ACC112 (cell line): ENCODE results near the gene C3.
"Not testable (repeated sequence)": the region's sequence is repeated elsewhere in the genome, so short reads cannot be mapped to it uniquely, and the experiment has no call there.

Experiments used
- H2AFZ ChIP-seq: fragments of 200-600 bp; sonication (generic); one replicate; pipeline ENCODE4 v1.6.0; 2017; ENCODE audit warnings: antibody characterized with exemption, low read length; ENCODE audit not compliant: unreplicated experiment
- H3K27ac ChIP-seq: fragments of 200-600 bp; sonication (generic); 2 replicates; pipeline ENCODE4 v1.5.1; 2014; ENCODE audit warnings: low read depth, mild to moderate bottlenecking, antibody characterized with exemption, low read length, moderate library complexity
- H3K27me3 ChIP-seq: fragments of 200-600 bp; sonication (generic); 2 replicates; pipeline ENCODE4 v1.6.1; 2014; ENCODE audit warnings: mild to moderate bottlenecking, antibody characterized with exemption, low read length, moderate library complexity, mixed read lengths; ENCODE audit not compliant: insufficient read depth
- H3K36me3 ChIP-seq: fragments of 200-600 bp; sonication (generic); 2 replicates; pipeline ENCODE4 v1.6.1; 2016; ENCODE audit warnings: mild to moderate bottlenecking, antibody characterized with exemption, low read length, moderate library complexity, mixed read lengths; ENCODE audit not compliant: insufficient read depth
- H3K4me1 ChIP-seq: fragments of 200-600 bp; sonication (generic); one replicate; pipeline ENCODE4 v1.6.1; 2016; ENCODE audit warnings: low read length, mixed read lengths; ENCODE audit not compliant: insufficient read depth, unreplicated experiment, control insufficient read depth
- H3K4me3 ChIP-seq: fragments of 200-600 bp; sonication (generic); 2 replicates; pipeline ENCODE4 v1.5.1; 2014; ENCODE audit warnings: mild to moderate bottlenecking, low read depth, low read length
- H3K79me2 ChIP-seq: fragments of 200-600 bp; sonication (generic); one replicate; pipeline ENCODE4 v1.6.0; 2016; ENCODE audit warnings: low read length; ENCODE audit not compliant: control insufficient read depth, unreplicated experiment, insufficient read depth

C3 gene

DNA sequence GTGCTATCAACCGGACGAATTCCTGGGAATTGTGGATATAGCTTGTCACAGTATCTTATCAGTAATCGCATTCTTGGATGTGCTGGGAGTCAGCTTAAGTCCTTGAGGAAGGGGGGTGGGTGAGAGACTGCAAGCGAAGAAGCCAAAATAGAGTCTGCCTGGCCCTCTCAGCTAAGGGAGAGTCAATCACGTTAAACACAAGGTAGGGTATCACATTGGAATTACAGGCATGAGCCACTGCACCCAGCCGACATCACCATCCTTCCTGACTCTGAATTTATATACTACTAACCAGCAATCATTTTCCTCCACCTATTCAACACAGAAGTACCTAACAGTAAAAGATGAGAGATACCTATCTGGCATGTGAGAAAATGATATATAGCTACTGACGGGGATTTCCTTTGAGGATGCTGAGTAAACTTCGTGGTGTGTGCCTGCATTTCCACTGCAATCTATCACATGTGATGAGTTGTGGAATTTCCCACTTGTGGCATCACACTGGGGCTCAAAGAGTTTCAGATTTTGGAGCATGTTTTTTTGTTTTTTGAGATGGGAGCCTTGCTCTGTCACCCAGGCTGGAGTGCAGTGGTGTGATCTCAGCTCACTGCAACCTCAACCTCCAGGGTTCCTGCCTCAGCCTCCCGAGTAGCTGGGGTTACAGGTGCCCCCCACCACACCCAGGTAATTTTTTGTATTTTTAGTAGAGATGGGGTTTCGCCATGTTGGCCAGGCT, 58.8 kb downstream of the C3 start:
- H2AFZ ChIP-seq, H3K36me3 ChIP-seq, H3K4me1 ChIP-seq, H3K79me2 ChIP-seq, H3K4me3 ChIP-seq, H3K27me3 ChIP-seq, H3K27ac ChIP-seq: not testable (repeated sequence)

DNA sequence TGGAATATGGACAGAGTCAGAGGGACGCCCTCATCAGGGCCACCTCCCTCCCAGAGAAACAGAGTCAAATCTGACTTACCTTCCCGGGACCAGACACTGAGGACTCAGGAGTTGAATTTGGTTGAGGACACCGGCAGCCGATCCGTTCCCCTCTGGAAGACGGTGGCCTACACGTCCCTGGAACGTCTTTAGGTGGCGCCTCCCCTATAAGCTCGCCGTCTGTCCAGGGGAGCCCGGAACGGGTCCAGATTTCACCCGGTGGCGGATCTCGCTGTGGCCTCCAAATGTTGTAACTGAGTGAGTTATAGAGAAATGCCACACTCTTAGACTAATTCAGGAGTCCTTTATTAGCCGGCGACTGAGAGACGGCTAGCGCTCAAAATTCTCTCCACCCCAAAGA, 59.5 kb downstream of the C3 start:
- no peak overlapping the region for H2AFZ ChIP-seq
- H3K27me3 ChIP-seq = peaks cover 6% of the 10 kb centered on the region; the same call in 1 of the 2 replicates
- no peak overlapping the region for H3K27ac ChIP-seq
- no peak overlapping the region for H3K4me3 ChIP-seq
- H3K36me3 ChIP-seq = no peaks in the 10 kb centered on the region
- H3K4me1 ChIP-seq = no peaks in the 10 kb centered on the region
- no peaks in the 10 kb centered on the region for H3K79me2 ChIP-seq

DNA sequence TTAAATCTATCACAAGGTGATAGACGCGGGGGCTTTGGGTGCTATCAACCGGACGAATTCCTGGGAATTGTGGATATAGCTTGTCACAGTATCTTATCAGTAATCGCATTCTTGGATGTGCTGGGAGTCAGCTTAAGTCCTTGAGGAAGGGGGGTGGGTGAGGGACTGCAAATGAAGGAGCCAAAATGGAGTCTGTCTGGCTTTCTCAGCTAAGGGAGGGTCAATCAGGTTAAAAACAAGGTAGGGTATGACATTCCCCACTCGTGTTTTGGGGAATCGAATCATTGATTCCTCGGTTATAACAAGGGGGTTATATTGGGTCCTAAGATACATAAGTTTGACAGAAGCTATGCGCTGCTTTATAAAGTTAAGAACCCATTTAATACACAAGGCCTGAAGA, 64.1 kb downstream of the C3 start:
- H3K4me1 ChIP-seq, H2AFZ ChIP-seq, H3K79me2 ChIP-seq, H3K27ac ChIP-seq, H3K4me3 ChIP-seq, H3K36me3 ChIP-seq, H3K27me3 ChIP-seq: not testable (repeated sequence)

DNA sequence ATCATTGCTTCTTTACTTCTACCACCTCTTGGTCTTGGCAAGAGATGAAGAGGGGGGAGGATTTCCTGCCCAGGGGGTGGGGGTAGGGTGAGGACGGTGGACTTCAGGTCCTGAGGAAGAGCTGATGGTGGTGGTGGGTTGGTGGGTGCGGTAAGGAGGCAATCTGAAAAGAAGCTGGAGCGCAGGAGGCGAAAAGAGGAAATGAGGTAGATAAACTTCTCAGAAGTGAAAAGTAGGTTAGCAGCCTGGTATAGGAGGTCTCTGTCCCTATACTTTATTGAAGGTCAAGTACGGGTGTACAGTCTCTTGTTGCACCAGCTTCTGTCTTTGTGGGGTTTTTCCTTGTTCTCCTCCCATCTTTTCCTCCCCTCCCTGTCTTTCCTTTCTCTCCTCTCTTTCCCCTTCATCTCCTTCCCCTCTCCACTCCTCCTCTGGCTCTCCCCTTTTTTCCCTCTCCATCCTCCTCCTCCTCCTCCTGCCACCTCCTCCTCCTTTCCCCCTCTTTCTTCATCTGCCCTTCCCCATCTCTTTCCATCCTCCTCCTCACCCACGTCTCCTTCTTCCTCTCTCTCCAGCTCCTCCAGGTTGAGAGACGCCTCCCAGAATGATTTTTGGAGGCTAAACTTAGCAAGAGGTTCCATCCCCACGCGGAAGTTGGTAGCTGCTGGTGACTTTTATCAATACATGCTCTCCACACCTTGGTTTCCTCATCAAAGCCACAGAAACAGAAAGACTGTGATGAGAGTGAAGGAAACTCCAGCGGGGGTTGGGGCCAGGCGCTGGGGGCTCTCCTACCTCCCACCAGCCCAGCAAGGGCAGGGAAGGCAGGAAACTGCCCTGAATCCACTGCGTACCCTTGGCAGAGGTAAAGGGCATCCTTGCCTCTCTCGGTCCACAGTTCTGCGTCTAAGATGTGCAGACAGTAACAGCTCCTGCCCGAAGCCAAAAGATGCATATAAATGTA, 65.8 kb downstream of the C3 start:
- H3K27me3 ChIP-seq = no peaks in the 10 kb centered on the region
- no peaks in the 10 kb centered on the region for H3K36me3 ChIP-seq
- H3K4me1 ChIP-seq = no peaks in the 10 kb centered on the region
- H3K4me3 ChIP-seq = no peak overlapping the region
- H3K27ac ChIP-seq = no peak overlapping the region
- H3K79me2 ChIP-seq = no peaks in the 10 kb centered on the region
- no peak overlapping the region for H2AFZ ChIP-seq

DNA sequence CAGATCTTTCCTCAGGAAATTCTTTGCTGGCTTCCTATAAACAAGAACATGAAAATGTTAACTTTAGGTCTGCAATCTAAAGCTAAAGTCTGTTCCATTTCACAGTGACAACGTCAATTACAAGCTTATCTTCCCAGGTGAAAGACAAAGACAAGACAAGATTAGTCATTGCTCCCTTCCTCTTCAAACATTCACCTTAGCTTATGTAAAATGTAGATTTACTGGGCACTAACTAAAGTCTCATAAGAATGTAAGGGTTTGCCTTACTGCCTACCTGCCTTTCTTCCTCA, 67.7 kb downstream of the C3 start:
- peaks cover 8% of the 10 kb centered on the region; the same call in 1 of the 2 replicates for H3K27me3 ChIP-seq
- no peaks in the 10 kb centered on the region for H3K36me3 ChIP-seq
- no peak overlapping the region for H2AFZ ChIP-seq
- H3K4me3 ChIP-seq = no peak overlapping the region
- no peaks in the 10 kb centered on the region for H3K4me1 ChIP-seq
- no peaks in the 10 kb centered on the region for H3K79me2 ChIP-seq
- H3K27ac ChIP-seq = no peak overlapping the region

DNA sequence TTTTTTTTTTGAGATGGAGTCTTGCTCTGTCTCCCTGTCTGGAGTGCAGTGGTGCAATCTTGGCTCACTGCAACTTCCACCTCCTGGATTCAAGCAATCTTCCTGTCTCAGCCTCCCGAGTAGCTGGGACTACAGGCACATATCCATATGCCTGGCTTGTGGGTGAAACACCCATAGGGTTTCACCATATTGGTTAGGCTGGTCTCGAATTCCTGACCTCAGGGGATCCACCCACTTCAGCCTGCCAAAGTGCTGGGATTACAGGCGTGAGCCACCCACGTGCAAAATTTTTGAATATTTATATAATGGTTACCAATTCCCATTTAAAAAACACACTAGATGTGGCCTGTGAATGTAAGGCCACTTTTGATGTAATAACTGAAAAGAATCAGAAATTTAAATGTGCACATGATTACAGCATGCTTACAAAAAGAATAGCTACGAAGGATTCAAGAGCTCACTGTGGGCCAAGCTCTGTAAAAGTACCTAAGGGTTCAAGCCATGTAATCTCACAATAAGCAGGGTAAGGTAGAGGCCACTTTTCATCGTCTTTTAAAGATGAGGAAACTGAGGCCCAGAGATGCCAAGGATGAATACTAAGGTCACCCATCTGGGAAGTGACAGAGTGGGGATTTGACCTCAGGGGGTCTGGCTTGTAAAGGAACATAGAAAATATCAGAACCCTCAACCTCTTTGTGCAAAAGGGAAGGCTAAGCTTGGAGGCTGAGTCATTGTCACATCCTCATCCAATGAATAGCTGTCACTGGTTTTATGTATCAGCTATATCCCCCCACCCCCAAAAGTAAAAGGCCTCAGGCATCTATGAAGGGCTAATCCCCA, 68.3 kb downstream of the C3 start:
- Histone ChIP-seq H3K4me3 (no peak overlapping the region), H3K27ac (no peak overlapping the region), H3K79me2 (no peaks in the 10 kb centered on the region), H2AFZ (no peak overlapping the region), H3K36me3 (no peaks in the 10 kb centered on the region), H3K27me3 (peaks cover 13% of the 10 kb centered on the region; the same call in 1 of the 2 replicates), H3K4me1 (no peaks in the 10 kb centered on the region)

DNA sequence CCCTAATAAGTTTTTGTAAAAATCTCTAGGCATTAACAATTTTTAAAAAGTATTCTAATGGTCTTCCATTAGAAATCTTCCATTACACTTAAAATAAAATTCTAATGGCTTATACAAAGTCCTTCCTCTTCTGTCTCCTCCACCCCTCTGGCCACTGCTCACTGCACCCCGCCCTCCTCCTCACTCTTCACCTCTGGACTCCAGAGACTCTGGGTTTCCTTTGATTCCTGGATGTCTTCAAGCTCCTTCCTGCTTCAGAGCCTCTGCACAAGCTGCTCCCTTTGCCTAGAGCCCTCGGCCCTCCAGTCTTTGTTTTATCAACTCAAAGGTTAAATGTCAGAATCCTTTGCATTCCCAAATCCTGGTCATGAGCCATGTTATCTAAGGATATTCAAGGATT, 71.3 kb downstream of the C3 start:
- no peak overlapping the region for H3K27ac ChIP-seq
- H3K36me3 ChIP-seq = no peaks in the 10 kb centered on the region
- H2AFZ ChIP-seq = no peak overlapping the region
- H3K79me2 ChIP-seq = no peaks in the 10 kb centered on the region
- peaks cover 20% of the 10 kb centered on the region; the same call in 1 of the 2 replicates for H3K27me3 ChIP-seq
- no peak overlapping the region for H3K4me3 ChIP-seq
- no peaks in the 10 kb centered on the region for H3K4me1 ChIP-seq

DNA sequence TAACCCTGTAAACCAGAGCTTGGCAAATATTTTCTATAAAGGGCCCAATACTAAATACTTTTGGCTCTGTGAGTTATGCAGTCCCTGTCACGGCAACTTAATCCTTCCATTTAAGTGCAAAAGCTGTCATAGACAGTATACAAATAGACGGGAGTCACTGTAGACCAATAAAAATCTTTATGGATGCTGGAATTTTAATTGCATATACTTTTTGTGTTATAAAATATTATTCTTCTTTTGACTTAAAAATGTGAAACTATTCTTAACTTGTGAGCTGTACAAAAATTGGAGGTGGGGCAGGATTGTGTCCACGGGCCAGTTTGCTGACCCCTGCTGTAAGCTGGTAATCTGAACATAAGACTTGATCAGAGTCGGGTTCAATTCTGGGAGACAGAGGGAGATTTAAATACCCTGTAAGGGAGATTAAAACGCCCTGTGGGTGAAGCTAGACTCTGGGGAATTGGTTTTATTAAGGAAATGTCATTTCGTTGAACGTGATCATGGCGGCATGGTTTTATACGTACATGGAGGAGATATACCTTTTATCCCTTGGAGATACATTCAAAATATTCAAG, 72.2 kb downstream of the C3 start:
- no peaks in the 10 kb centered on the region for H3K4me1 ChIP-seq
- no peak overlapping the region for H3K27ac ChIP-seq
- no peak overlapping the region for H2AFZ ChIP-seq
- H3K79me2 ChIP-seq = no peaks in the 10 kb centered on the region
- H3K36me3 ChIP-seq = no peaks in the 10 kb centered on the region
- peaks cover 20% of the 10 kb centered on the region; the same call in 1 of the 2 replicates for H3K27me3 ChIP-seq
- no peak overlapping the region for H3K4me3 ChIP-seq

DNA sequence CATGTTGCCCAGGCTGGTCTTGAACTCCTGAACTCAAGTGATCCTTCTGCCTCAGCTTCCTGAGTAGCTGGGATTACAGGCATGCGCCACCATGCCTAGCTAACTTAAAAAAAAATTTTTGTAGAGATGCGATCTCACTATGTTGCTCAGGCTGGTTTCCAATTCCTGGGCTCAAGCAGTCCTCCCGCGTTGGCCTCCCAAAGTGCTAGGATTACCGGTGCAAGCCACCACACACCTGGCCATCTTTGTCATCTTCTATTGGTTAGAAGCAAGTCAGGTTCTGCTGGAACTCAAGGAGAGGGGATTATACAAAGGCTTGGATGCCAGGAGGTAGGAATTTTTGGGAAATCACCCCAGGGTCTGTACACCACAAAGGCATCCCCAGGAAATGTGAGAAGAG, 75.7 kb downstream of the C3 start:
- Histone ChIP-seq H3K4me3 (no peak overlapping the region), H3K27ac (no peak overlapping the region), H3K4me1 (no peaks in the 10 kb centered on the region), H3K79me2 (no peaks in the 10 kb centered on the region), H2AFZ (no peak overlapping the region), H3K36me3 (no peaks in the 10 kb centered on the region), H3K27me3 (peaks cover 20% of the 10 kb centered on the region; the same call in 1 of the 2 replicates)

DNA sequence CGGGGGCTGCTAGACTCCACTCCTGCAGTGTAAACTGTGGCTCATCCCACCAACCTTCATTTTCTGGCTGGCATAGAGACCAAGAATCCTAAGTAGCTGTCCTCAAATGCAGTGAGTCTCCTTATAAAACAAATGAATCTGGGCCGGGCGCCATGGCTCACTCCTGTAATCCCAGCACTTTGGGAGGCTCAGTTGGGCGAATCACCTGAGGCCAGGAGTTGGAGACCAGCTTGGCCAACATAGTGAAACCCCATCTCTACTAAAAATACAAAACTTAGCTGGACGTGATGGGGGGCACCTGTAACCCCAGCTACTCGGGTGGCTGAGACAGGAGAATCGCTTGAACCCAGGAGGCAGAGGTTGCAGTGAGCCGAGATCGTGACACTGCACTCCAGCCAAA, 80.1 kb downstream of the C3 start:
- H3K27me3 ChIP-seq, H3K27ac ChIP-seq, H3K36me3 ChIP-seq, H3K4me1 ChIP-seq, H3K79me2 ChIP-seq, H3K4me3 ChIP-seq, H2AFZ ChIP-seq: not testable (repeated sequence)
